Liver (tissue), 3 donors: ENCODE results near the gene PTPRN2.

ENCODE experiments used
- GABPA ChIP-seq, 2 donors: IDR thresholded peaks in 1 of 2; conservative IDR thresholded peaks in 1 of 2; 2 replicates each; pipeline ENCODE4 v1.6.1; 2016; ENCODE audit warnings: antibody characterized with exemption in 2 of 2, mild to moderate bottlenecking in 1 of 2, moderate library complexity in 1 of 2
- HNF4A ChIP-seq, 2 donors: conservative IDR thresholded peaks; 2 replicates each; pipeline ENCODE4 v1.6.1; 2016; ENCODE audit warnings: antibody characterized with exemption in 2 of 2, mild to moderate bottlenecking in 2 of 2
- TAF1 ChIP-seq: conservative IDR thresholded peaks from 2 replicates; pipeline ENCODE4 v1.6.1; 2016; ENCODE audit warnings: antibody characterized with exemption, mild to moderate bottlenecking
- TF ChIP-seq, protein P1 (sequence below): fragments of 150-350 bp; IDR thresholded peaks from 2 replicates; pipeline ENCODE4 v1.5.1; 2017; ENCODE audit warnings: improper control_type of control experiment, low read depth, low read length; ENCODE audit not compliant: missing input control
- TF ChIP-seq, protein P2 (sequence below): IDR thresholded peaks from 2 replicates; pipeline ENCODE4 v1.6.1; 2016; ENCODE audit warnings: antibody characterized with exemption
- donor health status: healthy.
- donor health status: healthy.

DNA sequence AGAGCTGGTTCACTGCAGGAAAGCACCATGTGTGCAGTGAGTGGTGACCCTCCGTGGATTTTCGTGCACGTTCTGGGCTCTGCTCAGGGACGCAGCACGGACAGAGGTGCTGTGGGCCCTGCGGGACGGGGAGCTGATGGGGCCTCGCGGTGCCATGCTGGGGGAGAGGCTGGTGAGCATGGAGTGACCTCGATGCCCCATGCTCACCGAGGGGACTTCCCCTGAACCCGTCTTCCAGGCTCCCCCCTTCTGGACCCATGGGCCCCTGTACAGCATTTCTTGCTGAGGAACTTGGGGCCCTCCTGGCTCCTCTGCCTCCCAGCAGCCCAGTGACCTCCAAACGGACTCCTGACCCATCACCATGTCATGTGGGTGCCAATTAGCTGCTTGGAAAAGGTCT is 997.1 kb downstream of the PTPRN2 start:
- TF ChIP-seq, protein P1, sequence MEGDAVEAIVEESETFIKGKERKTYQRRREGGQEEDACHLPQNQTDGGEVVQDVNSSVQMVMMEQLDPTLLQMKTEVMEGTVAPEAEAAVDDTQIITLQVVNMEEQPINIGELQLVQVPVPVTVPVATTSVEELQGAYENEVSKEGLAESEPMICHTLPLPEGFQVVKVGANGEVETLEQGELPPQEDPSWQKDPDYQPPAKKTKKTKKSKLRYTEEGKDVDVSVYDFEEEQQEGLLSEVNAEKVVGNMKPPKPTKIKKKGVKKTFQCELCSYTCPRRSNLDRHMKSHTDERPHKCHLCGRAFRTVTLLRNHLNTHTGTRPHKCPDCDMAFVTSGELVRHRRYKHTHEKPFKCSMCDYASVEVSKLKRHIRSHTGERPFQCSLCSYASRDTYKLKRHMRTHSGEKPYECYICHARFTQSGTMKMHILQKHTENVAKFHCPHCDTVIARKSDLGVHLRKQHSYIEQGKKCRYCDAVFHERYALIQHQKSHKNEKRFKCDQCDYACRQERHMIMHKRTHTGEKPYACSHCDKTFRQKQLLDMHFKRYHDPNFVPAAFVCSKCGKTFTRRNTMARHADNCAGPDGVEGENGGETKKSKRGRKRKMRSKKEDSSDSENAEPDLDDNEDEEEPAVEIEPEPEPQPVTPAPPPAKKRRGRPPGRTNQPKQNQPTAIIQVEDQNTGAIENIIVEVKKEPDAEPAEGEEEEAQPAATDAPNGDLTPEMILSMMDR, result no peak
- TF ChIP-seq, protein P2, sequence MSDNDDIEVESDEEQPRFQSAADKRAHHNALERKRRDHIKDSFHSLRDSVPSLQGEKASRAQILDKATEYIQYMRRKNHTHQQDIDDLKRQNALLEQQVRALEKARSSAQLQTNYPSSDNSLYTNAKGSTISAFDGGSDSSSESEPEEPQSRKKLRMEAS, result no peak
- TF ChIP-seq GABPA (IDR thresholded peaks at IDR 0.05 in 1 of 2, conservative IDR thresholded peaks at IDR 0.05 in 1 of 2), result no peak
- TF ChIP-seq TAF1, result no peak
- TF ChIP-seq HNF4A (conservative IDR thresholded peaks at IDR 0.05), result no peak
